Natural killer cell (primary cell): ENCODE results near the gene TPO. TPM values are rescaled to one million over a fixed set of nuclear protein-coding genes. Genes with fewer than 3 reads are reported as not detected.

Source experiments
- ATAC-seq, 3 donors: fragments of 150-1000 bp in 2 of 3; fragments of 200-7000 bp in 1 of 3; cut with Tn5 transposase; 1 replicate in 1 of 3; 2 replicates in 2 of 3; pipeline ENCODE4 v1.10.0; 2021; ENCODE audit warnings: mild to moderate bottlenecking in 2 of 3, moderate library complexity in 2 of 3
- DNase-seq, 2 donors: peaks; one replicate each; pipeline versions ENCODE4 v3.0.0 to v3.0.0-alpha.2; 2013 to 2021; ENCODE audit warnings: mixed read lengths in 1 of 2
- H3K27ac ChIP-seq: one replicate; pipeline ENCODE4 v1.5.1; 2013; ENCODE audit warnings: mild to moderate bottlenecking, low read length
- H3K27me3 ChIP-seq: one replicate; pipeline ENCODE4 v1.6.1; 2013; ENCODE audit warnings: low read length; ENCODE audit not compliant: control insufficient read depth, insufficient read depth
- H3K36me3 ChIP-seq: one replicate; pipeline ENCODE4 v1.6.1; 2013; ENCODE audit warnings: low read length; ENCODE audit not compliant: control insufficient read depth, insufficient read depth
- H3K4me1 ChIP-seq: one replicate; pipeline ENCODE4 v1.6.1; 2013; ENCODE audit warnings: low read length; ENCODE audit not compliant: control insufficient read depth, insufficient read depth
- H3K4me3 ChIP-seq: one replicate; pipeline ENCODE4 v1.5.1; 2013; ENCODE audit warnings: low read length
- H3K9me3 ChIP-seq: one replicate; pipeline ENCODE4 v1.6.1; 2013; ENCODE audit warnings: low read length; ENCODE audit not compliant: control insufficient read depth, insufficient read depth
- H3K27ac Mint-ChIP-seq, 2 donors: one replicate each; pipeline ENCODE4 v1.8.0; 2022; ENCODE audit warnings: mild to moderate bottlenecking in 2 of 2, mixed read lengths in 2 of 2, moderate library complexity in 1 of 2
- H3K27me3 Mint-ChIP-seq, 2 donors: one replicate each; pipeline ENCODE4 v1.8.0; 2022; ENCODE audit warnings: low read depth in 2 of 2, mixed read lengths in 2 of 2
- H3K36me3 Mint-ChIP-seq: one replicate; pipeline ENCODE4 v1.8.0; 2022; ENCODE audit warnings: mixed read lengths
- H3K4me1 Mint-ChIP-seq, 2 donors: one replicate each; pipeline ENCODE4 v1.8.0; 2022; ENCODE audit warnings: mixed read lengths in 2 of 2
- H3K4me3 Mint-ChIP-seq: one replicate; pipeline ENCODE4 v1.8.0; 2022; ENCODE audit warnings: mild to moderate bottlenecking, moderate library complexity, mixed read lengths
- H3K9me3 Mint-ChIP-seq, 2 donors: one replicate each; pipeline ENCODE4 v1.8.0; 2022; ENCODE audit warnings: mixed read lengths in 2 of 2
- WGBS: methylation state at CpG from one replicate; pipeline ENCODE4 v1.1.7; 2013; ENCODE audit warnings: missing lambda C conversion rate; ENCODE audit not compliant: insufficient coverage; 5-methylcytosine and 5-hydroxymethylcytosine counted together
- intact Hi-C: fragments of 100-400 bp; cut with micrococcal nuclease; formaldehyde crosslinking; loops from one replicate; pipeline ENCODE4 v1.14.2; 2022
- total RNA-seq, 4 donors: library from RNA; stranded (reverse); fragments of 120-200 nt in 1 of 4; gene quantifications; one replicate each; pipeline versions ENCODE4 v1.2.3 to v1.2.4, GENCODE V29; 2013 to 2022
- TF ChIP-seq, protein P1 (sequence below): fragments of 200-600 bp; IDR thresholded peaks from one replicate; pipeline ENCODE4 v1.8.0; 2022; ENCODE audit warnings: antibody characterized with exemption

The TPO gene
- total RNA-seq, 3 donors from 2014 or later (not counting 1 experiment from before 2014, with no cell fraction given), result not detected

GRCh38 chr2:1590596-1591460 is 177.6 kb downstream of the TPO start:
- peaks cover 14 to 18% of the 10 kb centered on the region in 2 donors for H3K27me3 Mint-ChIP-seq
- H3K9me3 ChIP-seq, result no peaks in the 10 kb centered on the region
- 88% methylated on average over 18 of the region's 18 CpGs for WGBS
- H3K9me3 Mint-ChIP-seq, result no peaks in the 10 kb centered on the region
- DNase-seq (no peak), ATAC-seq (no peak)
- H3K4me1 Mint-ChIP-seq, result no peaks in the 10 kb centered on the region
- H3K36me3 ChIP-seq, result no peaks in the 10 kb centered on the region
- no peaks in the 10 kb centered on the region for H3K27me3 ChIP-seq
- H3K27ac ChIP-seq, result no peak overlapping the region
- H3K4me3 ChIP-seq, result no peak overlapping the region
- H3K27ac Mint-ChIP-seq, result no peak overlapping the region
- no peaks in the 10 kb centered on the region for H3K36me3 Mint-ChIP-seq
- TF ChIP-seq, protein P1, sequence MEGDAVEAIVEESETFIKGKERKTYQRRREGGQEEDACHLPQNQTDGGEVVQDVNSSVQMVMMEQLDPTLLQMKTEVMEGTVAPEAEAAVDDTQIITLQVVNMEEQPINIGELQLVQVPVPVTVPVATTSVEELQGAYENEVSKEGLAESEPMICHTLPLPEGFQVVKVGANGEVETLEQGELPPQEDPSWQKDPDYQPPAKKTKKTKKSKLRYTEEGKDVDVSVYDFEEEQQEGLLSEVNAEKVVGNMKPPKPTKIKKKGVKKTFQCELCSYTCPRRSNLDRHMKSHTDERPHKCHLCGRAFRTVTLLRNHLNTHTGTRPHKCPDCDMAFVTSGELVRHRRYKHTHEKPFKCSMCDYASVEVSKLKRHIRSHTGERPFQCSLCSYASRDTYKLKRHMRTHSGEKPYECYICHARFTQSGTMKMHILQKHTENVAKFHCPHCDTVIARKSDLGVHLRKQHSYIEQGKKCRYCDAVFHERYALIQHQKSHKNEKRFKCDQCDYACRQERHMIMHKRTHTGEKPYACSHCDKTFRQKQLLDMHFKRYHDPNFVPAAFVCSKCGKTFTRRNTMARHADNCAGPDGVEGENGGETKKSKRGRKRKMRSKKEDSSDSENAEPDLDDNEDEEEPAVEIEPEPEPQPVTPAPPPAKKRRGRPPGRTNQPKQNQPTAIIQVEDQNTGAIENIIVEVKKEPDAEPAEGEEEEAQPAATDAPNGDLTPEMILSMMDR, result no peak
- H3K4me3 Mint-ChIP-seq, result no peak overlapping the region
- intact Hi-C loops, result no loop called here
- H3K4me1 ChIP-seq, result no peaks in the 10 kb centered on the region

- no peaks in the 10 kb centered on the region for H3K4me1 Mint-ChIP-seq
These were observed 178.2 kb downstream of the TPO start for GRCh38 chr2:1591461-1591770.

More at GRCh38 chr2:1591461-1591770, 178.2 kb downstream of the TPO start:
- H3K9me3 ChIP-seq, result no peaks in the 10 kb centered on the region
- H3K27ac Mint-ChIP-seq, result no peak overlapping the region
- peaks cover 14 to 18% of the 10 kb centered on the region in 2 donors for H3K27me3 Mint-ChIP-seq
- H3K27me3 ChIP-seq, result no peaks in the 10 kb centered on the region
- no peaks in the 10 kb centered on the region for H3K36me3 Mint-ChIP-seq
- no peak for ATAC-seq
- H3K4me3 Mint-ChIP-seq, result no peak overlapping the region
- no peaks in the 10 kb centered on the region for H3K4me1 ChIP-seq
- no peak for DNase-seq
- no peak overlapping the region for H3K27ac ChIP-seq
- no peak overlapping the region for H3K4me3 ChIP-seq
- no peaks in the 10 kb centered on the region for H3K36me3 ChIP-seq
- WGBS, result 82% methylated on average over 16 of the region's 16 CpGs
- no peaks in the 10 kb centered on the region for H3K9me3 Mint-ChIP-seq
- TF ChIP-seq, protein P1, result no peak
- intact Hi-C loops, result no loop called here
